Caco-2 (cell line): ENCODE data around the gene AZI2. TPM values are rescaled to one million over a fixed set of nuclear protein-coding genes. Genes with fewer than 3 reads are reported as not detected.

ENCODE experiments used
- BruUV-seq: library from RNA; stranded (reverse); fragments of 400-500 nt; replicated peaks from 2 replicates; lab custom pipeline; 2021; lab: Mats Ljungman, UMichigan
- CTCF ChIA-PET: fragments of 300-600 bp; sonication (Branson Sonifier 250); formaldehyde crosslinking; loops from one replicate; lab custom pipeline; 2022; ENCODE audit warnings: antibody characterized with exemption; lab: Charles Lee
- POLR2A ChIA-PET: fragments of 300-600 bp; sonication (Branson Sonifier 250); formaldehyde crosslinking; loops from one replicate; lab custom pipeline; 2022; ENCODE audit warnings: antibody characterized with exemption; lab: Charles Lee
- DNase-seq, 2 experiments: peaks; one replicate each; pipeline versions ENCODE4 v3.0.0 to v3.0.0-alpha.2; 2020 to 2022
- H3K27me3 ChIP-seq: replicated peaks from 2 replicates; pipeline ENCODE4 v1.6.0; 2011; ENCODE audit warnings: low read length; ENCODE audit not compliant: control insufficient read depth, insufficient read depth
- H3K36me3 ChIP-seq: 2 replicates; pipeline ENCODE4 v1.5.1; 2011; ENCODE audit warnings: low read length; ENCODE audit not compliant: control insufficient read depth, insufficient read depth
- H3K4me1 ChIP-seq: fragments of 250-450 bp; sonication (Bioruptor Pico); 2 replicates; pipeline ENCODE4 v1.5.1; 2020; ENCODE audit warnings: mild to moderate bottlenecking
- H3K4me3 ChIP-seq: 2 replicates; pipeline ENCODE4 v1.5.1; 2011; ENCODE audit warnings: low read depth, mild to moderate bottlenecking, control low read depth, low read length
- H3K9me3 ChIP-seq: fragments of 250-450 bp; sonication (Bioruptor Pico); 2 replicates; pipeline ENCODE4 v1.5.1; 2020; ENCODE audit warnings: mild to moderate bottlenecking, moderate library complexity
- H3K27ac Mint-ChIP-seq: one replicate; pipeline ENCODE4 v1.8.0; 2022; ENCODE audit warnings: mixed read lengths; ENCODE audit not compliant: unreplicated experiment
- H3K27me3 Mint-ChIP-seq: one replicate; pipeline ENCODE4 v1.8.0; 2022; ENCODE audit warnings: mixed read lengths; ENCODE audit not compliant: insufficient read depth, unreplicated experiment
- H3K36me3 Mint-ChIP-seq: one replicate; pipeline ENCODE4 v1.8.0; 2022; ENCODE audit warnings: mild to moderate bottlenecking, mixed read lengths; ENCODE audit not compliant: insufficient read depth, unreplicated experiment
- H3K4me1 Mint-ChIP-seq: one replicate; pipeline ENCODE4 v1.8.0; 2022; ENCODE audit warnings: low read depth, mixed read lengths; ENCODE audit not compliant: unreplicated experiment
- H3K4me3 Mint-ChIP-seq: one replicate; pipeline ENCODE4 v1.8.0; 2022; ENCODE audit warnings: mild to moderate bottlenecking, moderate library complexity, mixed read lengths; ENCODE audit not compliant: unreplicated experiment
- H3K9me3 Mint-ChIP-seq: one replicate; pipeline ENCODE4 v1.8.0; 2022; ENCODE audit warnings: mixed read lengths; ENCODE audit not compliant: unreplicated experiment
- intact Hi-C: fragments of 100-400 bp; cut with micrococcal nuclease; formaldehyde crosslinking; loops from one replicate; pipeline ENCODE4 v1.10.0; 2022; ENCODE audit not compliant: unreplicated experiment
- total RNA-seq: library from RNA; stranded (reverse); gene quantifications from 2 replicates; pipeline ENCODE4 v1.2.3, GENCODE V29; 2022
- TF ChIP-seq, protein P1 (sequence below), 2 experiments: fragments of 200-600 bp in 1 of 2; IDR thresholded peaks; 1 replicate in 1 of 2; 2 replicates in 1 of 2; pipeline versions ENCODE4 v1.5.1 to v1.8.0; 2011 to 2022; ENCODE audit warnings: antibody characterized with exemption in 1 of 2, control low read depth in 1 of 2, inconsistent platforms in 1 of 2, low read depth in 1 of 2, low read length in 1 of 2, mild to moderate bottlenecking in 1 of 2, moderate library complexity in 1 of 2; ENCODE audit not compliant: insufficient read depth in 1 of 2, severe bottlenecking in 1 of 2, unreplicated experiment in 1 of 2

Gene AZI2
- total RNA-seq, 1 experiment from 2014 or later, result 57.4 TPM

DNA sequence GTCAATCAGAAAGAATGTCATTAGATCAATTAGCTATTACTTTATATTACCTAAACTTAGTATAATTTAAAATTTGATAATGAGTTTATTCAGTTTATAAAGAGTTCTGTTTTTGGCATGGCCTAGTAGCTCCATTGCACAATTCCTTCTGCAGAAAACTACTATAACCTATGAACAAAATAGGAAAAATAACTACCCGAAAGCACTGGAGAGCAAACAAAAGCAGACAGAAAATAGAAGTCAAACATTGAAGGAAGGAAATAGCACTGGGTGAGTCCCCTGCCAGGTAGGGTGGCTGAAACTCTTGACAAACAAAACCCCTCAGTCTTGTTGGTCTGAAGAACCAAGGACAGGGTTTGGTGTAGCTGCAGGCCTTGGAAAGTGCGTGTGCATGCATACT, 69.7 kb downstream of the AZI2 start:
- Histone ChIP-seq H3K36me3 (no peaks in the 10 kb centered on the region; the same call in 1 of the 2 replicates), H3K4me3 (no peak overlapping the region), H3K9me3 (no peaks in the 10 kb centered on the region), H3K4me1 (no peaks in the 10 kb centered on the region), H3K27me3 (no peaks in the 10 kb centered on the region)
- DNase-seq, result no peak
- Mint-ChIP-seq H3K9me3 (peaks cover 4% of the 10 kb centered on the region), H3K4me3 (no peak overlapping the region), H3K27me3 (no peaks in the 10 kb centered on the region), H3K36me3 (peaks cover under 1% of the 10 kb centered on the region), H3K4me1 (no peaks in the 10 kb centered on the region), H3K27ac (no peak overlapping the region)
- intact Hi-C loops, result no loop called here
- no TSS peak for BruUV-seq
- CTCF ChIA-PET, result no interaction called here
- POLR2A ChIA-PET, result no interaction called here
- TF ChIP-seq, protein P1, sequence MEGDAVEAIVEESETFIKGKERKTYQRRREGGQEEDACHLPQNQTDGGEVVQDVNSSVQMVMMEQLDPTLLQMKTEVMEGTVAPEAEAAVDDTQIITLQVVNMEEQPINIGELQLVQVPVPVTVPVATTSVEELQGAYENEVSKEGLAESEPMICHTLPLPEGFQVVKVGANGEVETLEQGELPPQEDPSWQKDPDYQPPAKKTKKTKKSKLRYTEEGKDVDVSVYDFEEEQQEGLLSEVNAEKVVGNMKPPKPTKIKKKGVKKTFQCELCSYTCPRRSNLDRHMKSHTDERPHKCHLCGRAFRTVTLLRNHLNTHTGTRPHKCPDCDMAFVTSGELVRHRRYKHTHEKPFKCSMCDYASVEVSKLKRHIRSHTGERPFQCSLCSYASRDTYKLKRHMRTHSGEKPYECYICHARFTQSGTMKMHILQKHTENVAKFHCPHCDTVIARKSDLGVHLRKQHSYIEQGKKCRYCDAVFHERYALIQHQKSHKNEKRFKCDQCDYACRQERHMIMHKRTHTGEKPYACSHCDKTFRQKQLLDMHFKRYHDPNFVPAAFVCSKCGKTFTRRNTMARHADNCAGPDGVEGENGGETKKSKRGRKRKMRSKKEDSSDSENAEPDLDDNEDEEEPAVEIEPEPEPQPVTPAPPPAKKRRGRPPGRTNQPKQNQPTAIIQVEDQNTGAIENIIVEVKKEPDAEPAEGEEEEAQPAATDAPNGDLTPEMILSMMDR (IDR thresholded peaks at IDR 0.05; ENCODE audit: insufficient read depth in 1 of 2, low read depth in 1 of 2, low read length in 1 of 2, severe bottlenecking in 1 of 2, unreplicated experiment in 1 of 2), result no peak

DNA sequence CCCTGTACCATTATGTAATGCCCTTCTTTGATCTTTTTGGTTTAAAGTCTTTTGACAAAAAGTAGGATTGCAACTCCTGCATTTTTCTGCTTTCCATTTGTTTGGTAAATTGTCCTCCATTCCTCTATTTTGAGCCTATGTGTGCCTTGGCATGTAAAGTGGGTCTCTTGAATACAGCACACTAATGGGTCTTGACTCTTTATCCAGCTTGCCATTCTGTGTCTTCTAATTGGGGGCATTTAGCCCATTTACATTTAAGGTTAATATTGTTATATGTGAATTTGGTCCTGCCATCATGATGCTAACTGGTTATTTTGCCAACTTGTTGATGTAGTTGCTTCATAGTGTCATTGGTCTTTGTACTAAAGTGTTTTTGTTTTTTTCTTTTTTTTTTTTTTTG, 74.8 kb downstream of the AZI2 start:
- H3K4me1 Mint-ChIP-seq, result no peaks in the 10 kb centered on the region
- H3K4me3 ChIP-seq, result no peak overlapping the region
- H3K4me1 ChIP-seq, result no peaks in the 10 kb centered on the region
- DNase-seq, result no peak
- peaks cover 25% of the 10 kb centered on the region for H3K36me3 Mint-ChIP-seq
- H3K4me3 Mint-ChIP-seq, result no peak overlapping the region
- no peak overlapping the region for H3K27ac Mint-ChIP-seq
- intact Hi-C loops, result no loop called here
- H3K9me3 Mint-ChIP-seq, result peaks cover 14% of the 10 kb centered on the region
- no peaks in the 10 kb centered on the region for H3K27me3 ChIP-seq
- H3K27me3 Mint-ChIP-seq, result no peaks in the 10 kb centered on the region
- H3K9me3 ChIP-seq, result peaks cover 5% of the 10 kb centered on the region; the same call in 1 of the 2 replicates
- CTCF ChIA-PET, result no interaction called here
- POLR2A ChIA-PET, result no interaction called here
- no TSS peak for BruUV-seq
- TF ChIP-seq, protein P1 (IDR thresholded peaks at IDR 0.05; ENCODE audit: insufficient read depth in 1 of 2, low read depth in 1 of 2, low read length in 1 of 2, severe bottlenecking in 1 of 2, unreplicated experiment in 1 of 2), result no peak
- no peaks in the 10 kb centered on the region; the same call in 1 of the 2 replicates for H3K36me3 ChIP-seq

Other genes with a start within 250 kb of the AZI2 start
- gene CMC1, start 107.2 kb downstream of the AZI2 start, total RNA-seq, result 22.8 and 23.7 TPM in 2 replicates
- gene ZCWPW2, start 103 bp downstream of the AZI2 start, total RNA-seq, result 0.18 and 0.46 TPM in 2 replicates